ENCODE results near the gene OR9K2.
"Not testable (repeated sequence)": the region's sequence is repeated elsewhere in the genome, so short reads cannot be mapped to it uniquely, and the experiment has no call there.

Gene OR9K2, protein sequence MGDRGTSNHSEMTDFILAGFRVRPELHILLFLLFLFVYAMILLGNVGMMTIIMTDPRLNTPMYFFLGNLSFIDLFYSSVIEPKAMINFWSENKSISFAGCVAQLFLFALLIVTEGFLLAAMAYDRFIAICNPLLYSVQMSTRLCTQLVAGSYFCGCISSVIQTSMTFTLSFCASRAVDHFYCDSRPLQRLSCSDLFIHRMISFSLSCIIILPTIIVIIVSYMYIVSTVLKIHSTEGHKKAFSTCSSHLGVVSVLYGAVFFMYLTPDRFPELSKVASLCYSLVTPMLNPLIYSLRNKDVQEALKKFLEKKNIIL

GRCh38 chr12:55126106-55126505, at the start of gene OR9K2:
TSS of gene OR9K2 (plus strand) at chr12:55126406. CDS start at chr12:55129835, 3,429 bp downstream.
- in situ Hi-C loops (cut with HindIII; ENCODE audit: low sequenced_read_pairs) = no loop called here

DNA sequence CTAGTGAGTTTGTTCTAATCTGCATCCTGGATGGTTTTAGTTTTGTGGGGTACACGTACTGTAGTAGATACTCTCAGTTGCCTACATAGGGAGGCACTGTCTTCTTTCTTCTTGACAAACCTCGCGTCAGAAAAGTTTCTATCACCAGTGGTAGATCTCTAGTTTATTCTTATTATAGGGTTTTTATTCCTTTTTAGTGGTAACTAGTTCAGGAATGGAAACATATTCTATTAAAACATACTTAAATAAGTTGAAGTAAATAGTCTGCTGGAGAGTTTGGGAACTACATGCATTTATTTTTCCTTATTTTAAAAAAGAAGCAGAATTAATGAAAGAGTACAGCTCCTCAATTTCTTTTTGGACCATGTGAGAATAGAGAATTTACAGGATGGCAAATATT, 33.6 kb upstream of the OR9K2 start:
- in situ Hi-C loops (cut with HindIII; ENCODE audit: low sequenced_read_pairs) = no loop called here

DNA sequence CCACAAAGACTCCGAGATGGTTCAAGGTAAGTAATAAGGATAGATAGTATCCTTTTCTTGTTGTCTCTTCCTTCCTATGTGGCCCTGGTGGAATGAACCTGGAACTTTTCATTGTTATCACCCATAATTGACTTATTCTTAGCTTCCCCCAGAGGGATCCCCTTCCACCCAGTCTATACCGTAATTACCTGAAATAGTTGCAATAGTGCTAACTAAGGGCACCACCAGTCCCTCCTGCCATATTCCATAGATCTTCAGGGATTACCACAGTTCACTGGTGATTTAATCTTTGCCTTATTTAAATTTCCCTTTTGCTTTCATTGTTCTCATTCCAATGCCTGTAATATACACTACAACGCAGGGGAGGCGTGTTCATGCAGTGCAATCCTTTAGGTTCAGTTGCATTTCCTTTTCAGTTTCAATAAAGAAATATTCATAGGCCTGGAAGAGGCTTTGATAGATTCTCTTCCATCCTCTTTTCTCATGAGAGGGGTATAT, 13.8 kb upstream of the OR9K2 start:
- in situ Hi-C loops (cut with HindIII; ENCODE audit: low sequenced_read_pairs) = no loop called here

- in situ Hi-C loops (cut with HindIII; ENCODE audit: low sequenced_read_pairs) = no loop called here
These were observed 10.1 kb upstream of the OR9K2 start for GRCh38 chr12:55116152-55116551.

GRCh38 chr12:55132816-55133215, 6.6 kb downstream of the OR9K2 start:
- in situ Hi-C loops (cut with HindIII; ENCODE audit: low sequenced_read_pairs) = no loop called here

- in situ Hi-C loops (cut with HindIII; ENCODE audit: low sequenced_read_pairs) = no loop called here
These were observed 16.7 kb downstream of the OR9K2 start for GRCh38 chr12:55142669-55143565.

GRCh38 chr12:55143566-55143870, 17.3 kb downstream of the OR9K2 start:
- in situ Hi-C loops (cut with HindIII; ENCODE audit: low sequenced_read_pairs) = no loop called here

DNA sequence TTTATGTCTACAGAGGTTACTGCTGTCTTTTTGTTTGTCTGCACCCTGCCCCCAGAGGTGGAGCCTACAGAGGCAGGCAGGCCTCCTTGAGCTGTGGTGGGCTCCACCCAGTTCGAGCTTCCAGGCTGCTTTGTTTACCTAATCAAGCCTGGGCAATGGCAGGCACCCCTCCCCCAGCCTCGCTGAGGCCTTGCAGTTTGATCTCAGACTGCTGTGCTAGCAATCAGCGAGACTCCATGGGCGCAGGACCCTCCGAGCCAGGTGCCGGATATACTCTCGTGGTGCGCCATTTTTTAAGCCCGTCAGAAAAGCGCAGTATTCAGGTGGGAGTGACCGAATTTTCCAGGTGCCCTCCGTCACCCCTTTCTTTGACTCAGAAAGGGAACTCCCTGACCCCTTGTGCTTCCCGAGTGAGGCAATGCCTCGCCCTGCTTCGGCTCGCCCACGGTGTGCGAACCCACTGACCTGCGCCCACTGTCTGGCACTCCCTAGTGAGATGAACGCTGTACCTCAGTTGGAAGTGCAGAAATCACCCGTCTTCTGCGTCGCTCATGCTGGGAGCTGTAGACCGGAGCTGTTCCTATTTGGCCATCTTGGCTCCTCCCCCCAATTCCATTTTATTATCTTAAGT, 40.9 kb downstream of the OR9K2 start:
- in situ Hi-C loops (cut with HindIII; ENCODE audit: low sequenced_read_pairs) = not testable (repeated sequence)

DNA sequence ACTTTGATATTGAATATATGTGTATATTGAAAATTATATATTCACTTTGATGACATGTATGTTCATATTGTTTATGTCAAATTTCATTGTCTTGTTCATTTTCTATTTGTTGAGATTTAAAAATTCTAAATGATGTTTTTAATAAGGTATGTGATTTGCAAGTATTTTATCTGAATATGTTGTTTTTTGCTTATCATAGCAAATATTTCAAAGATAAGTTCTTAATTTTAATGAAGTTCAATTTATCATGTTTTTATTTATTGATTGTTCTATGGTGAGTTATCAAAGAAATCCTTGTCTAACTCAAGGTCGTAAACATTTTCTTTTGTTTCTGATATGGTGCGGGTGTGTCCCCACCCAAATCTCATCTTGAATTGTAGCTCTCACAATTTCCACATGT, 45.2 kb downstream of the OR9K2 start:
- in situ Hi-C loops (cut with HindIII; ENCODE audit: low sequenced_read_pairs) = no loop called here

- in situ Hi-C loops (cut with HindIII; ENCODE audit: low sequenced_read_pairs) = not testable (repeated sequence)
These were observed 45.6 kb downstream of the OR9K2 start for GRCh38 chr12:55171846-55172245.

- in situ Hi-C loops (cut with HindIII; ENCODE audit: low sequenced_read_pairs) = no loop called here
These were observed 46.5 kb downstream of the OR9K2 start for GRCh38 chr12:55172686-55173085.

DNA sequence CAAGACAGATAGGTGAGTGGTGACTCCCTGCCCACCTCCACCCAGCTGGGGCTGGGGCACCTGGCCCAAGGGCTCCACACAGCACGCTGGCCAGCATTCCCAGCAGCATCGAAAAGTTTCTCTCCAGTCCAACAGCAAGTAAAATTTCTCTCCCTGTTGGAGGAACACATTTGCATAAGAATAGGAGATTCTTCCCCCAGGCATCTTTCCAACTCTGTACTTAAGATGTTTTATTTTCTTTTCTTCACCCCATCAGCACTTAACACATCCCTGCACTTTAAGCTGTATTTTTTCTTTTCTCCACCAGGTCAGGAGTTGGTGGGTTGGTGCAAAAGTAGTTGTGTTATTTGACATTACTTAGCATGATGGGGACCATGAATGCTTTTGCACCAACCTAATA, 47.2 kb downstream of the OR9K2 start:
- in situ Hi-C loops (cut with HindIII; ENCODE audit: low sequenced_read_pairs) = no loop called here

Measured in endothelial cell of hepatic sinusoid (primary cell).